ENCODE results near the gene MAB21L4.
"Not testable (repeated sequence)": the region's sequence is repeated elsewhere in the genome, so short reads cannot be mapped to it uniquely, and the experiment has no call there.

The MAB21L4 gene

GRCh38 chr2:240850026-240850425 lies 45.9 kb downstream of the MAB21L4 start:
- CTCF ChIA-PET: interaction anchor here (0.7 to 3.6 kb wide), 7 partner anchors 9 to 369 kb away, joined by 3 to 45 read pairs (median 3); no protein-coding TSS in a partner anchor

GRCh38 chr2:240848900-240849680 lies 46.9 kb downstream of the MAB21L4 start:
- ChIA-PET CTCF (interaction anchor here (0.7 to 3.6 kb wide), 7 partner anchors 8 to 370 kb away, joined by 3 to 45 read pairs (median 3); no protein-coding TSS in a partner anchor), POLR2A (no interaction called here)
- DNase-seq (ENCODE audit: low read depth, low spot score): no peak
- no peak for TF ChIP-seq CTCF (IDR thresholded peaks at IDR 0.05; ENCODE audit: insufficient read depth, low read length, missing control alignments)
- no peak overlapping the region for H3K4me3 ChIP-seq (ENCODE audit: low read depth, low read length)

More at GRCh38 chr2:240850026-240850425, 45.9 kb downstream of the MAB21L4 start:
- TF ChIP-seq CTCF (IDR thresholded peaks at IDR 0.05; ENCODE audit: insufficient read depth, low read length, missing control alignments): no peak
- no peak for DNase-seq (ENCODE audit: low read depth, low spot score)
- POLR2A ChIA-PET: no interaction called here
- no peak overlapping the region for H3K4me3 ChIP-seq (ENCODE audit: low read depth, low read length)

GRCh38 chr2:240847817-240848216 lies 48.1 kb downstream of the MAB21L4 start:
- H3K4me3 ChIP-seq (ENCODE audit: low read depth, low read length): no peak overlapping the region
- ChIA-PET POLR2A (no interaction called here), CTCF (interaction anchor here (2.0 kb wide), 1 partner anchor 334 kb away, joined by 6 read pairs; no protein-coding TSS in a partner anchor)
- no peak for TF ChIP-seq CTCF (IDR thresholded peaks at IDR 0.05; ENCODE audit: insufficient read depth, low read length, missing control alignments)
- no peak for DNase-seq (ENCODE audit: low read depth, low spot score)

GRCh38 chr2:240846873-240847595 lies 48.9 kb downstream of the MAB21L4 start:
- H3K4me3 ChIP-seq (ENCODE audit: low read depth, low read length): no peak overlapping the region
- ChIA-PET CTCF (interaction anchor here (1.5 to 2.0 kb wide), 2 partner anchors 15 to 333 kb away, joined by 5 to 6 read pairs; no protein-coding TSS in a partner anchor), POLR2A (no interaction called here)
- no peak for TF ChIP-seq CTCF (IDR thresholded peaks at IDR 0.05; ENCODE audit: insufficient read depth, low read length, missing control alignments)
- DNase-seq (ENCODE audit: low read depth, low spot score): no peak

GRCh38 chr2:240846309-240846708 lies 49.6 kb downstream of the MAB21L4 start:
- DNase-seq (ENCODE audit: low read depth, low spot score); H3K4me3 ChIP-seq (ENCODE audit: low read depth, low read length); POLR2A ChIA-PET: not testable (repeated sequence)
- CTCF ChIA-PET: interaction anchor here (1.5 to 2.0 kb wide), 2 partner anchors 16 to 332 kb away, joined by 5 to 6 read pairs; no protein-coding TSS in a partner anchor

GRCh38 chr2:240840435-240841060 lies 55.4 kb downstream of the MAB21L4 start:
- TF ChIP-seq CTCF (IDR thresholded peaks at IDR 0.05; ENCODE audit: insufficient read depth, low read length, missing control alignments): peak; percentile 69
- no peak for DNase-seq (ENCODE audit: low read depth, low spot score)
- CTCF ChIA-PET: interaction anchor here (0.6 to 4.8 kb wide), 32 partner anchors 9 to 800 kb away, joined by 3 to 98 read pairs (median 6); partner anchors contain the start of gene CAPN10
- POLR2A ChIA-PET: interaction anchor here (1.0 kb wide), 1 partner anchor 11 kb away, joined by 3 read pairs; no protein-coding TSS in a partner anchor
- H3K4me3 ChIP-seq (ENCODE audit: low read depth, low read length): no peak overlapping the region
